K562 (cell line): ENCODE results near the gene LAMTOR1. TPM values are rescaled to one million over a fixed set of nuclear protein-coding genes. Genes with fewer than 3 reads are reported as not detected.
A peak's percentile ranks its signal among the peaks of the same experiment; 100 is the strongest.

Experiments
- ATAC-seq: fragments of 200-7000 bp; cut with Tn5 transposase; 3 replicates; pipeline ENCODE4 v1.9.1; 2020; ENCODE audit warnings: moderate library complexity
- BruUV-seq: library from RNA; stranded (reverse); fragments of 400-500 nt; replicated peaks from 2 replicates; lab custom pipeline; 2021; lab: Mats Ljungman, UMichigan
- CTCF ChIA-PET: fragments of 300-600 bp; formaldehyde crosslinking; extraction: SDS; loops from one replicate; lab custom pipeline; 2021; ENCODE audit warnings: low intra/inter-chr PET ratio; lab: Yijun Ruan, JAX
- POLR2A ChIA-PET: fragments of 300-600, 350-650 bp; sonication (Branson Sonifier 250); formaldehyde crosslinking; extraction: SDS; loops from one replicate; lab custom pipeline; 2021; ENCODE audit warnings: antibody characterized with exemption, inconsistent platforms; lab: Yijun Ruan, JAX
- DNase-seq, 4 experiments: peaks; one replicate each; pipeline versions ENCODE4 v3.0.0 to v3.0.0-alpha.2; 2011 to 2018; ENCODE audit warnings: low spot score in 3 of 4, mixed read lengths in 3 of 4; ENCODE audit errors: extremely low read depth in 1 of 4
- FAIRE-seq: peaks from 2 replicates; lab custom pipeline; 2011; peaks lifted over from hg19 to GRCh38; lab: Jason Lieb, UNC
- H2AFZ ChIP-seq: 2 replicates; pipeline ENCODE4 v1.6.0; 2011; ENCODE audit warnings: low read depth, low read length, control low read depth, inconsistent platforms
- H3K27ac ChIP-seq: fragments of 200-600 bp; 3 replicates; pipeline ENCODE4 v1.8.0; 2011; ENCODE audit warnings: low read depth, mild to moderate bottlenecking, control low read depth, inconsistent platforms, low read length, moderate library complexity, mixed read lengths; ENCODE audit errors: extremely low read depth
- H3K27me3 ChIP-seq, 2 experiments: fragments of 300-600 bp in 1 of 2; 2 replicates in 1 of 2; 3 replicates in 1 of 2; pipeline versions ENCODE4 v1.6.0 to v1.8.0; 2011; ENCODE audit warnings: inconsistent platforms in 2 of 2, low read length in 2 of 2, mild to moderate bottlenecking in 1 of 2, mixed read lengths in 1 of 2, moderate library complexity in 1 of 2; ENCODE audit not compliant: control insufficient read depth in 2 of 2, insufficient read depth in 2 of 2
- H3K36me3 ChIP-seq: fragments of 300-600 bp; 3 replicates; pipeline ENCODE4 v1.8.0; 2011; ENCODE audit warnings: mild to moderate bottlenecking, low read length, inconsistent platforms; ENCODE audit not compliant: control insufficient read depth, insufficient read depth
- H3K4me1 ChIP-seq, 2 experiments: fragments of 200-600 bp in 1 of 2; replicated peaks in 1 of 2; 2 replicates in 1 of 2; 3 replicates in 1 of 2; pipeline versions ENCODE4 v1.5.1 to v1.8.0; 2011; ENCODE audit warnings: inconsistent platforms in 2 of 2, low read length in 2 of 2, mild to moderate bottlenecking in 1 of 2, mixed read lengths in 1 of 2, moderate library complexity in 1 of 2; ENCODE audit not compliant: control insufficient read depth in 2 of 2, insufficient read depth in 2 of 2
- H3K4me2 ChIP-seq: 2 replicates; pipeline ENCODE4 v1.6.1; 2011; ENCODE audit warnings: low read length, control low read depth, inconsistent platforms, mixed read lengths; ENCODE audit not compliant: insufficient read depth
- H3K4me3 ChIP-seq: fragments of 200-600 bp; sonication (generic), shearing (Covaris generic); 2 replicates; pipeline ENCODE4 v1.5.1; 2016; ENCODE audit warnings: control low read depth, inconsistent platforms
- H3K79me2 ChIP-seq: fragments of 200-600 bp; 3 replicates; pipeline ENCODE4 v1.8.0; 2011; ENCODE audit warnings: low read length, inconsistent platforms; ENCODE audit not compliant: control insufficient read depth, insufficient read depth
- H3K9ac ChIP-seq, 2 experiments: 2 replicates each; pipeline versions ENCODE4 v1.6.0 to v1.6.1; 2011; ENCODE audit warnings: low read depth in 2 of 2, low read length in 2 of 2, control low read depth in 1 of 2, inconsistent platforms in 1 of 2, mild to moderate bottlenecking in 1 of 2, mixed read lengths in 1 of 2; ENCODE audit not compliant: insufficient read depth in 1 of 2
- H3K9me1 ChIP-seq: one replicate; pipeline ENCODE4 v1.6.0; 2011; ENCODE audit warnings: inconsistent platforms, mild to moderate bottlenecking, low read length, moderate library complexity; ENCODE audit not compliant: control insufficient read depth, insufficient read depth
- H3K9me3 ChIP-seq: replicated peaks from 2 replicates; pipeline ENCODE4 v1.5.1; 2011; ENCODE audit warnings: low read depth, low read length, inconsistent platforms; ENCODE audit not compliant: control insufficient read depth, insufficient read depth
- H4K20me1 ChIP-seq: replicated peaks from 2 replicates; pipeline ENCODE4 v1.6.1; 2011; ENCODE audit warnings: low read length, inconsistent platforms, mixed read lengths; ENCODE audit not compliant: control insufficient read depth, insufficient read depth
- ATF1 ChIP-seq, 2 experiments: fragments of 450-650 bp in 1 of 2; IDR thresholded peaks; 2 replicates each; pipeline ENCODE4 v1.6.1; 2016; ENCODE audit warnings: missing compliant biosample characterization in 1 of 2, missing genetic modification characterization in 1 of 2
- BACH1 ChIP-seq: fragments of 200-800 bp; sonication (Bioruptor generic); IDR thresholded peaks from 2 replicates; pipeline ENCODE4 v1.6.1; 2016; ENCODE audit warnings: missing genetic modification characterization, missing compliant biosample characterization
- CBFB ChIP-seq: sonication (generic); formaldehyde crosslinking; IDR thresholded peaks from 2 replicates; pipeline ENCODE4 v1.4.0; 2020; ENCODE audit warnings: mild to moderate bottlenecking, missing genetic modification reagents
- CCNT2 ChIP-seq: IDR thresholded peaks from 2 replicates; pipeline ENCODE4 v1.6.1; 2011; ENCODE audit warnings: borderline replicate concordance, low read depth, mild to moderate bottlenecking, moderate library complexity, mixed read lengths, low read length; ENCODE audit not compliant: insufficient read length; ENCODE audit errors: extremely low read depth
- EHMT2 ChIP-seq: fragments of 450-650 bp; IDR thresholded peaks from 2 replicates; pipeline ENCODE4 v1.6.1; 2018; ENCODE audit warnings: antibody characterized with exemption
- GTF2F1 ChIP-seq: IDR thresholded peaks from 2 replicates; pipeline ENCODE4 v1.6.1; 2011; ENCODE audit warnings: low read depth, low read length, improper control_type of control experiment
- HDAC2 ChIP-seq: fragments of 450-650 bp; IDR thresholded peaks from 2 replicates; pipeline ENCODE4 v1.6.1; 2016; ENCODE audit warnings: mild to moderate bottlenecking
- HDAC8 ChIP-seq: fragments of 450-650 bp; IDR thresholded peaks from 2 replicates; pipeline ENCODE4 v1.6.1; 2016; ENCODE audit warnings: mild to moderate bottlenecking, missing genetic modification characterization, moderate library complexity, missing compliant biosample characterization
- JUND ChIP-seq, 2 experiments: IDR thresholded peaks; 2 replicates in 1 of 2; 3 replicates in 1 of 2; pipeline ENCODE4 v1.6.1; 2011; ENCODE audit warnings: borderline replicate concordance in 2 of 2, low read depth in 2 of 2, low read length in 2 of 2, improper control_type of control experiment in 1 of 2, missing biosample characterization in 1 of 2, missing genetic modification characterization in 1 of 2, missing genetic modification reagents in 1 of 2
- KAT2B ChIP-seq: IDR thresholded peaks from one replicate; pipeline ENCODE4 v1.6.1; 2012; ENCODE audit warnings: low read depth, mild to moderate bottlenecking, control low read depth, inconsistent platforms, low read length, moderate library complexity
- NR4A1 ChIP-seq, 2 experiments: fragments of 250-450 bp in 1 of 2; fragments of 450-650 bp in 1 of 2; sonication (Bioruptor Pico) in 1 of 2; IDR thresholded peaks; 2 replicates each; pipeline versions ENCODE4 v1.4.0 to v1.6.1; 2016 to 2020; ENCODE audit warnings: mild to moderate bottlenecking in 2 of 2, missing compliant biosample characterization in 1 of 2, missing genetic modification characterization in 1 of 2, moderate library complexity in 1 of 2
- POLR2B ChIP-seq: fragments of 450-650 bp; IDR thresholded peaks from 2 replicates; pipeline ENCODE4 v1.6.1; 2018; ENCODE audit warnings: low read depth; ENCODE audit not compliant: partially characterized antibody
- TEAD1 ChIP-seq, 2 experiments: fragments of 450-650 bp in 1 of 2; sonication (generic) in 1 of 2; formaldehyde crosslinking; IDR thresholded peaks; 2 replicates each; pipeline versions ENCODE4 v1.4.0 to v1.8.0; 2020 to 2022; ENCODE audit warnings: mild to moderate bottlenecking in 2 of 2, missing genetic modification reagents in 1 of 2
- ZFPM2 ChIP-seq: fragments of 250-450 bp; sonication (Bioruptor Pico); IDR thresholded peaks from 2 replicates; pipeline ENCODE4 v1.5.1; 2022; ENCODE audit warnings: mild to moderate bottlenecking
- ZKSCAN8 ChIP-seq: fragments of 200-800 bp; sonication (Bioruptor generic); IDR thresholded peaks from 2 replicates; pipeline ENCODE4 v1.6.1; 2016; ENCODE audit warnings: missing genetic modification characterization, missing compliant biosample characterization
- ZNF311 ChIP-seq: fragments of 250-450 bp; sonication (Bioruptor Pico); IDR thresholded peaks from 2 replicates; pipeline ENCODE4 v1.4.0; 2020; ENCODE audit warnings: mild to moderate bottlenecking, moderate library complexity
- ZNF644 ChIP-seq: fragments of 200-800 bp; sonication (Bioruptor generic); IDR thresholded peaks from 2 replicates; pipeline ENCODE4 v1.6.1; 2016; ENCODE audit warnings: low read depth, missing genetic modification characterization, missing compliant biosample characterization
- ZNF766 ChIP-seq: fragments of 200-800 bp; sonication (Bioruptor generic); conservative IDR thresholded peaks from 2 replicates; pipeline ENCODE4 v1.6.1; 2016; ENCODE audit warnings: missing genetic modification characterization, missing compliant biosample characterization
- WGBS: fragments of 100-300 bp; shearing (Covaris generic); methylation state at CpG from one replicate; pipeline ENCODE4 v1.1.6; 2016; ENCODE audit warnings: low coverage, mixed read lengths; ENCODE audit not compliant: insufficient coverage; ENCODE audit errors: missing lambda C conversion rate; 5-methylcytosine and 5-hydroxymethylcytosine counted together
- in situ Hi-C: fragments of 300-500 bp; cut with MboI; formaldehyde crosslinking; loops from 4 replicates; pipeline ENCODE4 v1.15.0; 2018; ENCODE audit warnings: inconsistent platforms, mixed read lengths
- intact Hi-C: fragments of 100-400 bp; cut with micrococcal nuclease; formaldehyde crosslinking; loops from 2 replicates; pipeline ENCODE4 v1.14.2; 2022
- polyA plus RNA-seq, 8 experiments: library from polyadenylated mRNA; depleted of rRNA in 4 of 8; stranded (reverse) in 5 of 8; unstranded in 3 of 8; fragments of >200 nt; fragmentation: Nextera tagmentation in 2 of 8; fragmentation: Illumina TruSeq in 1 of 8; extraction: Ambion mirVana in 2 of 8; extraction: Trizol in 1 of 8; gene quantifications; 2 replicates each; pipeline versions ENCODE4 v1.2.1 to v1.2.3, GENCODE V29; 2011 to 2014; ENCODE audit warnings: inconsistent platforms in 1 of 8, missing spikeins in 1 of 8
- total RNA-seq, 7 experiments: library from RNA; depleted of rRNA in 6 of 7; stranded (reverse); fragments of >200 nt in 6 of 7; fragmentation: Illumina TruSeq in 2 of 7; extraction: Trizol in 2 of 7; gene quantifications; 2 replicates each; pipeline versions ENCODE4 v1.2.1 to v1.2.3, GENCODE V29; 2011 to 2021; ENCODE audit warnings: low replicate concordance in 1 of 7
- TF ChIP-seq, protein P1 (sequence below): fragments of 250-450 bp; sonication (Bioruptor Pico); IDR thresholded peaks from 2 replicates; pipeline ENCODE4 v1.9.0; 2021; ENCODE audit warnings: mild to moderate bottlenecking
- TF ChIP-seq, protein P2 (sequence below): fragments of 250-450 bp; sonication (Bioruptor Pico); IDR thresholded peaks from 2 replicates; pipeline ENCODE4 v1.8.0; 2022; ENCODE audit warnings: moderate library complexity, mild to moderate bottlenecking, inconsistent platforms

Gene LAMTOR1
- total and polyA plus RNA-seq, 9 of the 15 experiments (the other 6 are each of a cell fraction or from before 2014, with no cell fraction given), result 62.6 to 104 (median 85.3) TPM

DNA sequence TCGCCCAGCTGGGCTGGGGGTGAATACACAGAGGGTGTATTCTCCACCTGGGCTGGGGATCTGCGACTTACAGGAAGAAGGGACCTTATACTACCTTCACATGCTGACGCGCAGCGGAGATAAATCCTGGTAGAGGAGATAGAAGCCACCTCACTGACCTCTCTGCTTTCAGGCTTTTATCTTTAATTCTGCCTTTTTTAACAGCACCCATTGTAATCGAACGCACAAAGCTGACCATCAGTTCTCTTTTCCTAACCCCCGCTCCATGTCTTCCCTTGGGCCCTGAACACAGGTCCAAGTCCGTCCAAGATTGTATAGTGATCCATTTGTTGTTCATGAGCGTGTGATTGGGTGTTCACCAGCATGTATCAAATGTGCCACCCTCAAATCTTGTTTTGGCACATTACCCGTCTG is 664 bp upstream of the LAMTOR1 start:
- Histone ChIP-seq H3K9me3 (no peaks in the 10 kb centered on the region), H3K4me2 (peak overlapping the region; percentile 95), H3K4me1 (peaks cover 10 to 39% of the 10 kb centered on the region in 2 experiments), H3K9me1 (no peaks in the 10 kb centered on the region), H4K20me1 (no peaks in the 10 kb centered on the region), H3K27me3 (no peaks in the 10 kb centered on the region), H3K36me3 (peaks cover 37% of the 10 kb centered on the region), H3K79me2 (peaks cover 43% of the 10 kb centered on the region), H3K4me3 (peak overlapping the region; percentile 14; the same call in 1 of the 2 replicates), H2AFZ (peak overlapping the region; percentile 75), H3K27ac (peak overlapping the region; percentile 96), H3K9ac (peak overlapping the region; percentile 82; a peak in 3 of 4 replicates)
- no peak for DNase-seq
- FAIRE-seq, result peak; percentile 44
- 48% methylated on average over 11 of the region's 11 CpGs for WGBS
- TSS peak; percentile 97 for BruUV-seq
- in situ Hi-C loops, result no loop called here
- no peak for ATAC-seq
- POLR2A ChIA-PET, result interaction anchor here (1.0 kb wide), 1 partner anchor 73 kb away, joined by 3 read pairs; no protein-coding TSS in a partner anchor
- intact Hi-C loops, result loop anchor here (1.0 to 5.0 kb wide), 2 partner anchors 23 to 329 kb away; partner anchors contain the start of genes CLPB, LRRC51 and NUMA1
- CTCF ChIA-PET, result no interaction called here
- TF ChIP-seq POLR2B (peak; percentile 7), KAT2B (no peak), EHMT2 (peak; percentile 6; the same call in 1 of the 2 replicates), ATF1 (CRISPR knock-in tag; IDR thresholded peaks at IDR 0.05) (no peak), ATF1 (tag; IDR thresholded peaks at IDR 0.05) (peak; percentile 38), CCNT2 (no peak), ZFPM2 (CRISPR knock-in tag) (no peak), BACH1 (peak; percentile 63; the same call in 1 of the 2 replicates), ZNF311 (no peak), HDAC2 (peak; percentile 9; the same call in 1 of the 2 replicates), JUND (IDR thresholded peaks at IDR 0.05; ENCODE audit: borderline replicate concordance, low read depth, low read length) (no peak), JUND (tag; IDR thresholded peaks at IDR 0.05; ENCODE audit: borderline replicate concordance, low read depth, low read length) (peak; percentile 31; the same call in 1 of the 3 replicates), NR4A1 (CRISPR knock-in tag; IDR thresholded peaks at IDR 0.05) (no peak), NR4A1 (tag; IDR thresholded peaks at IDR 0.05) (0 out of 2 replicates have a peak, but pooled peaks have one; percentile 14), GTF2F1 (0 out of 2 replicates have a peak, but pooled peaks have one; percentile 4), CBFB (CRISPR knock-in tag) (peak; percentile 9; the same call in 1 of the 2 replicates), TEAD1 (CRISPR knock-in tag; IDR thresholded peaks at IDR 0.05) (0 out of 4 replicates have a peak, but pooled peaks of 1 of the 2 experiments have one; percentile 20), ZNF766 (peak; percentile 50; the same call in 1 of the 2 replicates), ZKSCAN8 (CRISPR knock-in tag) (peak; percentile 57; the same call in 1 of the 2 replicates), ZNF644 (0 out of 2 replicates have a peak, but pooled peaks have one; percentile 14), HDAC8 (tag) (peak; percentile 65; the same call in 1 of the 2 replicates)
- TF ChIP-seq, protein P1, sequence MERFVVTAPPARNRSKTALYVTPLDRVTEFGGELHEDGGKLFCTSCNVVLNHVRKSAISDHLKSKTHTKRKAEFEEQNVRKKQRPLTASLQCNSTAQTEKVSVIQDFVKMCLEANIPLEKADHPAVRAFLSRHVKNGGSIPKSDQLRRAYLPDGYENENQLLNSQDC (CRISPR knock-in tag), result no peak
- TF ChIP-seq, protein P2, sequence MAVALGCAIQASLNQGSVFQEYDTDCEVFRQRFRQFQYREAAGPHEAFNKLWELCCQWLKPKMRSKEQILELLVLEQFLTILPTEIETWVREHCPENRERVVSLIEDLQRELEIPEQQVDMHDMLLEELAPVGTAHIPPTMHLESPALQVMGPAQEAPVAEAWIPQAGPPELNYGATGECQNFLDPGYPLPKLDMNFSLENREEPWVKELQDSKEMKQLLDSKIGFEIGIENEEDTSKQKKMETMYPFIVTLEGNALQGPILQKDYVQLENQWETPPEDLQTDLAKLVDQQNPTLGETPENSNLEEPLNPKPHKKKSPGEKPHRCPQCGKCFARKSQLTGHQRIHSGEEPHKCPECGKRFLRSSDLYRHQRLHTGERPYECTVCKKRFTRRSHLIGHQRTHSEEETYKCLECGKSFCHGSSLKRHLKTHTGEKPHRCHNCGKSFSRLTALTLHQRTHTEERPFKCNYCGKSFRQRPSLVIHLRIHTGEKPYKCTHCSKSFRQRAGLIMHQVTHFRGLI (CRISPR knock-in tag), result no peak
